WERI-Rb-1 (cell line): ENCODE data around the gene CNTNAP4.
A peak's percentile ranks its signal among the peaks of the same experiment; 100 is the strongest.

ENCODE experiments used
- DNase-seq: peaks from one replicate; pipeline ENCODE4 v3.0.0-alpha.2; 2020
- H3K27ac ChIP-seq: fragments of 250-450 bp; sonication (Bioruptor Pico); 2 replicates; pipeline ENCODE4 v1.5.1; 2020; ENCODE audit warnings: mild to moderate bottlenecking, moderate library complexity
- H3K27me3 ChIP-seq: fragments of 250-450 bp; sonication (Bioruptor Pico); 2 replicates; pipeline ENCODE4 v1.5.1; 2021; ENCODE audit warnings: mild to moderate bottlenecking, low read depth, moderate library complexity; ENCODE audit not compliant: insufficient read depth, severe bottlenecking
- H3K36me3 ChIP-seq: fragments of 250-450 bp; sonication (Bioruptor Pico); 2 replicates; pipeline ENCODE4 v1.5.1; 2020; ENCODE audit warnings: mild to moderate bottlenecking, moderate library complexity
- H3K4me3 ChIP-seq: 2 replicates; pipeline ENCODE4 v1.5.1; 2011; ENCODE audit warnings: low read depth, mild to moderate bottlenecking, control low read depth, low read length
- H3K9me3 ChIP-seq: fragments of 250-450 bp; sonication (Bioruptor Pico); 2 replicates; pipeline ENCODE4 v1.5.1; 2021; ENCODE audit warnings: mild to moderate bottlenecking, moderate library complexity; ENCODE audit not compliant: severe bottlenecking
- TF ChIP-seq, protein P1 (sequence below): IDR thresholded peaks from 2 replicates; pipeline ENCODE4 v1.5.1; 2011; ENCODE audit warnings: low read depth, mild to moderate bottlenecking, control low read depth, inconsistent platforms, low read length

Gene CNTNAP4

DNA sequence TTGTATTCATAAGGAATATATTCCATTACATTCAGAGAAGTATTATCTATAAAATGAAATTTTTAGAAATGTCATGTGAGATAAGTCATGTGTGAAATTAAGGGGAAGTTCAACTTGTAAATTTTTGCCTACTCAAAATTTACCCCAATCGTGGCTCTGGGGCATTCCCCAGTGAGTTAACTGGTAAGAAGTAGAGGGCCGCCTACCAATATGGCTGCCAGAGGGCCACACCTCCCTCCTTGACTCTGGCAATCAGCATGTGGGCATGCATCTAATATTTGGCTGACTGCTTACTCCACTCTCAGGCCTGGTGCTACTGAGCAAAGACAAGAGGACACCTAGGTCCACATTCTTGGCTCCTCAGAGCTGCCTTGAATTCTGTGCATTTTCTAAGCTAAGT, 39.7 kb upstream of the CNTNAP4 start:
- TF ChIP-seq, protein P1, sequence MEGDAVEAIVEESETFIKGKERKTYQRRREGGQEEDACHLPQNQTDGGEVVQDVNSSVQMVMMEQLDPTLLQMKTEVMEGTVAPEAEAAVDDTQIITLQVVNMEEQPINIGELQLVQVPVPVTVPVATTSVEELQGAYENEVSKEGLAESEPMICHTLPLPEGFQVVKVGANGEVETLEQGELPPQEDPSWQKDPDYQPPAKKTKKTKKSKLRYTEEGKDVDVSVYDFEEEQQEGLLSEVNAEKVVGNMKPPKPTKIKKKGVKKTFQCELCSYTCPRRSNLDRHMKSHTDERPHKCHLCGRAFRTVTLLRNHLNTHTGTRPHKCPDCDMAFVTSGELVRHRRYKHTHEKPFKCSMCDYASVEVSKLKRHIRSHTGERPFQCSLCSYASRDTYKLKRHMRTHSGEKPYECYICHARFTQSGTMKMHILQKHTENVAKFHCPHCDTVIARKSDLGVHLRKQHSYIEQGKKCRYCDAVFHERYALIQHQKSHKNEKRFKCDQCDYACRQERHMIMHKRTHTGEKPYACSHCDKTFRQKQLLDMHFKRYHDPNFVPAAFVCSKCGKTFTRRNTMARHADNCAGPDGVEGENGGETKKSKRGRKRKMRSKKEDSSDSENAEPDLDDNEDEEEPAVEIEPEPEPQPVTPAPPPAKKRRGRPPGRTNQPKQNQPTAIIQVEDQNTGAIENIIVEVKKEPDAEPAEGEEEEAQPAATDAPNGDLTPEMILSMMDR = no peak
- DNase-seq = no peak
- Histone ChIP-seq H3K27me3 (no peaks in the 10 kb centered on the region), H3K27ac (no peak overlapping the region), H3K9me3 (no peaks in the 10 kb centered on the region), H3K36me3 (no peaks in the 10 kb centered on the region), H3K4me3 (no peak overlapping the region)

DNA sequence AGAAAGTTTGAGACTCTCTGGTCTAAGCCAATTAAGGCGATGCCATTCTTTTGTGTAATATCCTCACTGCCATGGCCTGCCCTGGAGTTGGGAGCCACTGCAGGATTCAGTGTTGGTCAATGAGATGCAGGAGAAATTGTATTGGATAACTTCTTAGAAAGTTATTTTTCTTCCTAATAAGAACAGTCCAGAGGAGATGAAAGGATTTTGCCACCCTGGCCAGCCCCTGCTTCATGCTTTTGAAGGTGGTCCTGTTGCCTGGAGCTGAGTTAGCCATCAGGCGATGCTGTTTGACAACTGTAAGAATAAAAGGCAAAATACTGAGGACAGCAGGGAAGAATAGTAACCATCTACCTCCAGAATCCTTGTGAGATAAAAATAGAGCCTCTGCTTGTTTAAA, 35.4 kb upstream of the CNTNAP4 start:
- Histone ChIP-seq H3K27me3 (no peaks in the 10 kb centered on the region), H3K9me3 (no peaks in the 10 kb centered on the region), H3K36me3 (no peaks in the 10 kb centered on the region), H3K4me3 (no peak overlapping the region), H3K27ac (no peak overlapping the region)
- DNase-seq = no peak
- TF ChIP-seq, protein P1 = no peak

DNA sequence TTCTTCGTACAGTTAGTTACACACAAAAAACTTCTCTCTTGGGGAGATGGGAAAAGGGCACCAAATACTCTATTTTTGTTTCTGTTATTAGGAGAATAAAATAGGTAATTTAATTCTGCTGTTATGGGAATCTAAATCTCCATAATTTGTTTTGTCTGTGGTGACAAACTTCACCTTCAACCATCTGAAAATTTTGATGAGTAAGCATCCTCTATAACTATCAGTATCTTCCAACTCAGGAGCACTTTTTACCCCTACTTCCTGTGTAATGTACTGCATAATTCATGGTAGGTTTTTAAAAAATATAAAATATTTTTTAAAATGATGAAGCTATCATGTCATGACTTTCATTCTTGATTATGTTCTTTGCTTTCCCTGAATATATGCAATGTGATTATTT, 33.6 kb upstream of the CNTNAP4 start:
- Histone ChIP-seq H3K9me3 (no peaks in the 10 kb centered on the region), H3K27me3 (no peaks in the 10 kb centered on the region), H3K4me3 (no peak overlapping the region), H3K36me3 (no peaks in the 10 kb centered on the region), H3K27ac (no peak overlapping the region)
- TF ChIP-seq, protein P1 = no peak
- DNase-seq = no peak

DNA sequence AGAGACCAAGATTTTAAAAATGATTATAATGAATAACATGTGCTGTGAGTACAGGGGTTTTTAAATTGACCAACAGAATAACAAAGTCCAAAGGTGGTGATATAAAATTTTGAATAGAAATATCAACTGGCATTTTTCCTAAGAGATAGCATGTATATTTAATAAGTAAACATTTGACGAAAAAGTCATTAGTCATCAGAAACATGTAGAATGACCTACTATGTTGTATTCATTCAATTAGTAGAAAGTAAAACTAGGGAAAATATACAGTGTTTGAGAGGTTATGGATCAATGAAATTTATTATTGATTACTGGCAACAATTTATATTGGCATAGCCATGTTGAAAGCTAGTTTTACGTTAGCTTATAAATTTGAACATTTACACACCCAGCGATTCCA, 30.6 kb upstream of the CNTNAP4 start:
- H3K27me3 ChIP-seq = no peaks in the 10 kb centered on the region
- DNase-seq = no peak
- no peaks in the 10 kb centered on the region for H3K36me3 ChIP-seq
- TF ChIP-seq, protein P1 = no peak
- H3K4me3 ChIP-seq = no peak overlapping the region
- H3K27ac ChIP-seq = no peak overlapping the region
- H3K9me3 ChIP-seq = no peaks in the 10 kb centered on the region

DNA sequence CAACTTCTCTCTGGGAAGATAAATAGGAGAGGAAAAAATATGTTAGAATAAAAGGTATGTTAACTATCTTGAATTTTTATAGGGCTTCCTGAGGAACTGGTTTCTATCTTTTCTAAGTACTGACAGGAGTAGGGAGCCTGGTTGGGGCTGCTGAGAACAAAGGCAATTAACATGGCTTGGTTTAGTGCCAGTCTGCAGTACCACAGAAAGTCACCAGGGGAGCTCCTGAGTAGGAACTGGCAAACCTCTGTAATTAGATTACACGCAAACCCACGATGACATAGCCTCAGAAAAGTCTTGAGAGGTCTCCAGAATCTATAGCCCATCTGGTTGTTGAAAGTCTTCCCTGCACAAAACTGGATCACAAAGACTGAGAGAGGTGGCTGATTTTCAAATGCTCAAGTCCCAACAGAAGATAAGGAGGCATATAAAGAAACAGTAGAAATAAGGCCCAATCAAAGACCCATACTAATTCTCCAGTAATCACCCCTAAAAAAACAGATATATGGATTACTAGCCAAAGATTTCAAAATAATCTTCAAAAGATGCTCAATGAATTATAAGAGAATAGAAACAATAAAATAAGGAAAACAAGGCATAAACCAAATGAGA, 11.7 kb upstream of the CNTNAP4 start:
- TF ChIP-seq, protein P1 = peak; percentile 69
- no peak overlapping the region for H3K27ac ChIP-seq
- H3K27me3 ChIP-seq = no peaks in the 10 kb centered on the region
- no peaks in the 10 kb centered on the region for H3K36me3 ChIP-seq
- H3K9me3 ChIP-seq = no peaks in the 10 kb centered on the region
- DNase-seq = peak; percentile 70
- H3K4me3 ChIP-seq = no peak overlapping the region

DNA sequence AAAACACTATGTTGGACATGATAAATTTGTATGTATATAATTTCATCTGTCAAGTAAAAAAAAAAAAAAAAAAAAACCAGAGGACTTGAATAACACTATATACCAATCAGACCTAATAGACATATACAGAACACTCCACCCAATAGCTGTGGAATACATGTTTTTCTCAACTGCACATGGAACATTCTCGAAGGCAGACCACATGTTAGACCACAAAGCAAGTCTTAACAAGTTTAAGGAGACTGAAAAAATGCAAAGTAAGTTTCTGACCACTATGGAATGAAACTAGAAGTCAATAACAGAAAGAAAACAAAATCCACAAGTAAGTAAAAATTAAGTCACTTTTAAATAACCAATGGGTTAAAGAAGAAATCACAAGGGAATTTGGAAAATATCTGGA, 8.4 kb upstream of the CNTNAP4 start:
- Histone ChIP-seq H3K9me3 (no peaks in the 10 kb centered on the region), H3K36me3 (no peaks in the 10 kb centered on the region), H3K27ac (no peak overlapping the region), H3K27me3 (no peaks in the 10 kb centered on the region), H3K4me3 (no peak overlapping the region)
- no peak for DNase-seq
- TF ChIP-seq, protein P1 = no peak
